Brain microvascular endothelial cell (primary cell): ENCODE data around the gene FAM200C.

Source experiments
- DNase-seq: peaks from one replicate; pipeline ENCODE4 v3.0.0-alpha.2; 2020
- H3K27ac ChIP-seq: fragments of 250-450 bp; sonication (Bioruptor Pico); 2 replicates; pipeline ENCODE4 v1.5.1; 2020; ENCODE audit warnings: mild to moderate bottlenecking, moderate library complexity
- H3K27me3 ChIP-seq: fragments of 250-450 bp; sonication (Bioruptor Pico); replicated peaks from 2 replicates; pipeline ENCODE4 v1.5.1; 2020; ENCODE audit warnings: mild to moderate bottlenecking
- H3K36me3 ChIP-seq: fragments of 250-450 bp; sonication (Bioruptor Pico); replicated peaks from 2 replicates; pipeline ENCODE4 v1.5.1; 2020; ENCODE audit warnings: mild to moderate bottlenecking
- H3K4me3 ChIP-seq: 2 replicates; pipeline ENCODE4 v1.5.1; 2011; ENCODE audit warnings: low read depth, mild to moderate bottlenecking, control low read depth, low read length, moderate library complexity
- in situ Hi-C: cut with HindIII; loops from 2 replicates; pipeline ENCODE4 v1.10.0; 2017; ENCODE audit warnings: low sequenced_read_pairs, low pct_ligation_motif_present
- TF ChIP-seq, protein P1 (sequence below): IDR thresholded peaks from 2 replicates; pipeline ENCODE4 v1.5.1; 2011; ENCODE audit warnings: low read depth, mild to moderate bottlenecking, moderate library complexity, low read length, control low read depth, inconsistent platforms; ENCODE audit errors: missing control alignments

The FAM200C gene

DNA sequence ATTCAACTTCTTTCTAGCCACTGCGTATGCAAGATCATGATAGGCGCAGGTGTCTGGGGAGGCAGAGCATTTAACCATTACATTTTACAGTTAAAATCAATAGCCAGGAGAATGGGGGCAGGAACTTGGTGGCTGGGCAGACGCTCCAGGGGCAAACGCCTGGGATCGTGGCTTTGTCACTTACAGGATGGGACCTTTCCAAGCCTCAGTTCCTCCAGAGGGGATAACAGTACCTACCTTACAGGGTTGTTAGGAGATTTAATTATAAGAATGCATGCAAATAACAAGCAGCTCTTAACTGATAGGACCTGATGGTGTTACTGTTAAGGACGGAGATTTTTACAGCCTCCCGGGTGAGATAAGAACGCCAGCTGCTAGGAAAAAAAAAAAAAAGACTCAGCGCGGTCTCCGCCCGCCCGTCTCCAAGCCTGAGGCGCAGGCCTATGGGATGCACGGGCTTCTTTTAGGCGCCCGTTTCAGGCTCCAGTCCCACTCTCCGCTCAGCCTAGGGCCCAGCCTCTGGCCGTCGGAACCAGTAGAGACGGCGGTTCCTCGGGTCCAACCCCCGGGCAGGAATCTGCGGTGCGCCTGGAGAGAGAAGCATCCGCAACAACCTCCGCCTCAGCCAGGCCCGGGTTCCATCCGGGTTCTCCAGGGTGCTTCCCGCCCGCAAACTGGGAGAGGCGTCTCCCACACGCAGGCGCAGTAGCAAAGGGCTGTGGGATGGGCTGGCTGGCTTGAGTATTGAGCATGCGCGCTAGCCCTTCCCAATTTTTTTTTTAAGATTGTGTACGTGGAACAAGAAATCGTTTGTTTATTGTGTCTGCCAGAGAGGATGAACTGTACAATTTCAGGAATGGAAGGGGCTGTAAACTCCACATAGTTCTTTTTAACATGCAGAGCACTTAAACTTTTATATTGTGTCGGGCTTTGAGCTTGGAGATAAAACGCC lies at the start of gene FAM200C:
TSS of gene FAM200C (minus strand) at position 653 of the 952 bp plus-strand sequence. CDS start 4,564 bp downstream, outside the sequence.
- Histone ChIP-seq H3K27ac (peak within 1 kb of the TSS; percentile 92), H3K36me3 (peaks cover 12% of the 10 kb centered on the region), H3K4me3 (peak within 1 kb of the TSS; percentile 84), H3K27me3 (no peaks in the 10 kb centered on the region)
- TF ChIP-seq, protein P1, sequence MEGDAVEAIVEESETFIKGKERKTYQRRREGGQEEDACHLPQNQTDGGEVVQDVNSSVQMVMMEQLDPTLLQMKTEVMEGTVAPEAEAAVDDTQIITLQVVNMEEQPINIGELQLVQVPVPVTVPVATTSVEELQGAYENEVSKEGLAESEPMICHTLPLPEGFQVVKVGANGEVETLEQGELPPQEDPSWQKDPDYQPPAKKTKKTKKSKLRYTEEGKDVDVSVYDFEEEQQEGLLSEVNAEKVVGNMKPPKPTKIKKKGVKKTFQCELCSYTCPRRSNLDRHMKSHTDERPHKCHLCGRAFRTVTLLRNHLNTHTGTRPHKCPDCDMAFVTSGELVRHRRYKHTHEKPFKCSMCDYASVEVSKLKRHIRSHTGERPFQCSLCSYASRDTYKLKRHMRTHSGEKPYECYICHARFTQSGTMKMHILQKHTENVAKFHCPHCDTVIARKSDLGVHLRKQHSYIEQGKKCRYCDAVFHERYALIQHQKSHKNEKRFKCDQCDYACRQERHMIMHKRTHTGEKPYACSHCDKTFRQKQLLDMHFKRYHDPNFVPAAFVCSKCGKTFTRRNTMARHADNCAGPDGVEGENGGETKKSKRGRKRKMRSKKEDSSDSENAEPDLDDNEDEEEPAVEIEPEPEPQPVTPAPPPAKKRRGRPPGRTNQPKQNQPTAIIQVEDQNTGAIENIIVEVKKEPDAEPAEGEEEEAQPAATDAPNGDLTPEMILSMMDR: no peak
- in situ Hi-C loops: no loop called here
- DNase-seq: peak; percentile 89

DNA sequence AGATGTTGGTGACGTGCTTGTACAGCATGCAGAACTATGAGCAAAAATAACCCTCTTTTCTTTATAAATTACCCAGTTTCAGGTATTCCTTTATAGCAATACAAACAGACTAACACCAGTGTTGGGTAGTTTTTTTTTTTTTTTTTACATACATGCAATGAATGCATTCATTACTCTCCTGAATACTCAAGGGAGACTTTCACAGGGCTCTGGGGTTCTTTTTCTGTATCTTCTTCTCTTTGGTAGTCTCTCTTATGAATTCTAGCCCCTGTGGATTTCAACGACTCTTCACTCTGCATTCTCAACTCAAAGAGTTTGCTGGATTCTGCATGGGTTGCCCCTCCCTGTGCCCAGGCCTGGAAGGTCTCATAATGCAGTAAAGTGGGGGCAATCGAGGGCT lies 49.6 kb upstream of the FAM200C start:
- H3K36me3 ChIP-seq: no peaks in the 10 kb centered on the region
- TF ChIP-seq, protein P1: no peak
- H3K4me3 ChIP-seq: no peak overlapping the region
- in situ Hi-C loops: no loop called here
- no peak for DNase-seq
- H3K27me3 ChIP-seq: no peaks in the 10 kb centered on the region
- H3K27ac ChIP-seq: no peak overlapping the region

DNA sequence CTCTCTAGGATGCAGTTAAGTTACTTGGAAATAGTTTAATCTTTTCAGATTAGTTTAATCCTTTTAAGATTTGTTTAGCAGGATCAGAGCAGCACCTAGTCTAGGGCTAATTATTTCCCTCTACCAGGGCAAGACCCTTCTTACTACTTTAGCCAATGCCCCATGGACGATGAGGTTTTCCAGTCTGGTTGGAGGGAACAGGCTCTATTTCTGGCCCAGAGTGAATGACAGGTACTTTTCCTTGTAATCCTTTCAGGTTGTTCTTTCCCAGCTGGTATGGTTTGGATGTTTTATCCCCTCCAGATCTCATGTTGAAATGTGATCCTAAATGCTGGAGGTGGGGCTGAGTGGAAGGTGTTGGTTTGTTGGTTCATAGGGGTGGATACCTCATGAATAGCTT lies 49.0 kb upstream of the FAM200C start:
- DNase-seq: no peak
- TF ChIP-seq, protein P1: no peak
- no peaks in the 10 kb centered on the region for H3K27me3 ChIP-seq
- in situ Hi-C loops: no loop called here
- no peak overlapping the region for H3K27ac ChIP-seq
- H3K36me3 ChIP-seq: no peaks in the 10 kb centered on the region
- no peak overlapping the region for H3K4me3 ChIP-seq

DNA sequence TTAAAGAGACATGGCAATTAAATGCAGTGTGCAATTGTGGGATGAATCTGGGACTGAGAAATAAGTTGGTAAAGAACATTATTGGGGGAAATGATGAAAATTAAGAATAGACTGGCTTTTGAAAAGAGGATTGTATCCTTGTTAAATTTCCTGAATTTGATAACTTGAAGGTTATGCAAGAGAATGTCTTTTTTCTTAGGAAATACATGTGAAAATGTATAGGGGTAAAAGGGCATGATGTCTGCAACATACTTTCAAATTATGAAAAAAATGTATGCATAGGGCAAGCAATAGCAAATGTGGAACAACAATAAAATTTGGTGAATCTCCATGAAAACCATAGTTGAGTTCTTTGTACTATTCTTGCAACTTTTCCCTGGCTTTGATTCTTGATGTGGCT lies 45.9 kb upstream of the FAM200C start:
- Histone ChIP-seq H3K27me3 (no peaks in the 10 kb centered on the region), H3K36me3 (no peaks in the 10 kb centered on the region), H3K4me3 (no peak overlapping the region), H3K27ac (no peak overlapping the region)
- TF ChIP-seq, protein P1: no peak
- in situ Hi-C loops: no loop called here
- DNase-seq: no peak

DNA sequence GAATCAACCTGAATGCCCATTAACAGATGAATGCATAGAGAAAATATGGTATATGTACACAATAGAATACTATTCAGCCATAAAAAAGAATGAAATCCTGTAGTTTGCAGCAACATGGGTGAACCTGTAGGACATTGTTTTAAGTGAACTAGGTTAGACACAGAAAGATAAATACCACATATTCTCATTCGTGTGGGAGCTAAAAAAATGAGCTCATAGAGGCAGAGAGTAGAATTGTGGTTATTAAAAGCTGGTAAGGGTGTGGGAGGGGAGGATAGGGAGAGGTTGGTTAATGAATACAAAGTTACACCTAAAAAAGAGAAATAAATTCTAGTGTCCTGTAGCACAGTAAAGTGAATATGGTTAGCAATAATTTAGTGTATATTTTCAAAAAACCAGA lies 45.3 kb upstream of the FAM200C start:
- Histone ChIP-seq H3K4me3 (no peak overlapping the region), H3K27me3 (no peaks in the 10 kb centered on the region), H3K27ac (no peak overlapping the region), H3K36me3 (no peaks in the 10 kb centered on the region)
- TF ChIP-seq, protein P1: no peak
- no peak for DNase-seq
- in situ Hi-C loops: no loop called here
